Caco-2 (cell line): ENCODE data around the gene TEX19. TPM values are rescaled to one million over a fixed set of nuclear protein-coding genes. Genes with fewer than 3 reads are reported as not detected.

ENCODE experiments used
- BruUV-seq: library from RNA; stranded (reverse); fragments of 400-500 nt; replicated peaks from 2 replicates; lab custom pipeline; 2021; lab: Mats Ljungman, UMichigan
- CTCF ChIA-PET: fragments of 300-600 bp; sonication (Branson Sonifier 250); formaldehyde crosslinking; loops from one replicate; lab custom pipeline; 2022; ENCODE audit warnings: antibody characterized with exemption; lab: Charles Lee
- POLR2A ChIA-PET: fragments of 300-600 bp; sonication (Branson Sonifier 250); formaldehyde crosslinking; loops from one replicate; lab custom pipeline; 2022; ENCODE audit warnings: antibody characterized with exemption; lab: Charles Lee
- DNase-seq, 2 experiments: peaks; one replicate each; pipeline versions ENCODE4 v3.0.0 to v3.0.0-alpha.2; 2020 to 2022
- H3K27me3 ChIP-seq: replicated peaks from 2 replicates; pipeline ENCODE4 v1.6.0; 2011; ENCODE audit warnings: low read length; ENCODE audit not compliant: control insufficient read depth, insufficient read depth
- H3K36me3 ChIP-seq: 2 replicates; pipeline ENCODE4 v1.5.1; 2011; ENCODE audit warnings: low read length; ENCODE audit not compliant: control insufficient read depth, insufficient read depth
- H3K4me1 ChIP-seq: fragments of 250-450 bp; sonication (Bioruptor Pico); 2 replicates; pipeline ENCODE4 v1.5.1; 2020; ENCODE audit warnings: mild to moderate bottlenecking
- H3K4me3 ChIP-seq: 2 replicates; pipeline ENCODE4 v1.5.1; 2011; ENCODE audit warnings: low read depth, mild to moderate bottlenecking, control low read depth, low read length
- H3K9me3 ChIP-seq: fragments of 250-450 bp; sonication (Bioruptor Pico); 2 replicates; pipeline ENCODE4 v1.5.1; 2020; ENCODE audit warnings: mild to moderate bottlenecking, moderate library complexity
- H3K27ac Mint-ChIP-seq: one replicate; pipeline ENCODE4 v1.8.0; 2022; ENCODE audit warnings: mixed read lengths; ENCODE audit not compliant: unreplicated experiment
- H3K27me3 Mint-ChIP-seq: one replicate; pipeline ENCODE4 v1.8.0; 2022; ENCODE audit warnings: mixed read lengths; ENCODE audit not compliant: insufficient read depth, unreplicated experiment
- H3K36me3 Mint-ChIP-seq: one replicate; pipeline ENCODE4 v1.8.0; 2022; ENCODE audit warnings: mild to moderate bottlenecking, mixed read lengths; ENCODE audit not compliant: insufficient read depth, unreplicated experiment
- H3K4me1 Mint-ChIP-seq: one replicate; pipeline ENCODE4 v1.8.0; 2022; ENCODE audit warnings: low read depth, mixed read lengths; ENCODE audit not compliant: unreplicated experiment
- H3K4me3 Mint-ChIP-seq: one replicate; pipeline ENCODE4 v1.8.0; 2022; ENCODE audit warnings: mild to moderate bottlenecking, moderate library complexity, mixed read lengths; ENCODE audit not compliant: unreplicated experiment
- H3K9me3 Mint-ChIP-seq: one replicate; pipeline ENCODE4 v1.8.0; 2022; ENCODE audit warnings: mixed read lengths; ENCODE audit not compliant: unreplicated experiment
- intact Hi-C: fragments of 100-400 bp; cut with micrococcal nuclease; formaldehyde crosslinking; loops from one replicate; pipeline ENCODE4 v1.10.0; 2022; ENCODE audit not compliant: unreplicated experiment
- total RNA-seq: library from RNA; stranded (reverse); gene quantifications from 2 replicates; pipeline ENCODE4 v1.2.3, GENCODE V29; 2022
- TF ChIP-seq, protein P1 (sequence below), 2 experiments: fragments of 200-600 bp in 1 of 2; IDR thresholded peaks; 1 replicate in 1 of 2; 2 replicates in 1 of 2; pipeline versions ENCODE4 v1.5.1 to v1.8.0; 2011 to 2022; ENCODE audit warnings: antibody characterized with exemption in 1 of 2, control low read depth in 1 of 2, inconsistent platforms in 1 of 2, low read depth in 1 of 2, low read length in 1 of 2, mild to moderate bottlenecking in 1 of 2, moderate library complexity in 1 of 2; ENCODE audit not compliant: insufficient read depth in 1 of 2, severe bottlenecking in 1 of 2, unreplicated experiment in 1 of 2

The TEX19 gene
- total RNA-seq, 1 experiment from 2014 or later = 4.2 TPM

- DNase-seq = no peak
- Mint-ChIP-seq H3K27me3 (no peaks in the 10 kb centered on the region), H3K4me3 (no peak overlapping the region), H3K27ac (no peak overlapping the region), H3K9me3 (no peaks in the 10 kb centered on the region), H3K4me1 (peaks cover 6% of the 10 kb centered on the region), H3K36me3 (peaks cover 15% of the 10 kb centered on the region)
- Histone ChIP-seq H3K36me3 (no peaks in the 10 kb centered on the region; the same call in 1 of the 2 replicates), H3K4me1 (no peaks in the 10 kb centered on the region), H3K9me3 (no peaks in the 10 kb centered on the region), H3K4me3 (no peak overlapping the region), H3K27me3 (no peaks in the 10 kb centered on the region)
- ChIA-PET CTCF (no interaction called here), POLR2A (no interaction called here)
- BruUV-seq = no TSS peak
- TF ChIP-seq, protein P1, sequence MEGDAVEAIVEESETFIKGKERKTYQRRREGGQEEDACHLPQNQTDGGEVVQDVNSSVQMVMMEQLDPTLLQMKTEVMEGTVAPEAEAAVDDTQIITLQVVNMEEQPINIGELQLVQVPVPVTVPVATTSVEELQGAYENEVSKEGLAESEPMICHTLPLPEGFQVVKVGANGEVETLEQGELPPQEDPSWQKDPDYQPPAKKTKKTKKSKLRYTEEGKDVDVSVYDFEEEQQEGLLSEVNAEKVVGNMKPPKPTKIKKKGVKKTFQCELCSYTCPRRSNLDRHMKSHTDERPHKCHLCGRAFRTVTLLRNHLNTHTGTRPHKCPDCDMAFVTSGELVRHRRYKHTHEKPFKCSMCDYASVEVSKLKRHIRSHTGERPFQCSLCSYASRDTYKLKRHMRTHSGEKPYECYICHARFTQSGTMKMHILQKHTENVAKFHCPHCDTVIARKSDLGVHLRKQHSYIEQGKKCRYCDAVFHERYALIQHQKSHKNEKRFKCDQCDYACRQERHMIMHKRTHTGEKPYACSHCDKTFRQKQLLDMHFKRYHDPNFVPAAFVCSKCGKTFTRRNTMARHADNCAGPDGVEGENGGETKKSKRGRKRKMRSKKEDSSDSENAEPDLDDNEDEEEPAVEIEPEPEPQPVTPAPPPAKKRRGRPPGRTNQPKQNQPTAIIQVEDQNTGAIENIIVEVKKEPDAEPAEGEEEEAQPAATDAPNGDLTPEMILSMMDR (IDR thresholded peaks at IDR 0.05; ENCODE audit: insufficient read depth in 1 of 2, low read depth in 1 of 2, low read length in 1 of 2, severe bottlenecking in 1 of 2, unreplicated experiment in 1 of 2) = no peak
- intact Hi-C loops = no loop called here
Observed at GRCh38 chr17:82406131-82406671, 47.2 kb downstream of the TEX19 start.

DNA sequence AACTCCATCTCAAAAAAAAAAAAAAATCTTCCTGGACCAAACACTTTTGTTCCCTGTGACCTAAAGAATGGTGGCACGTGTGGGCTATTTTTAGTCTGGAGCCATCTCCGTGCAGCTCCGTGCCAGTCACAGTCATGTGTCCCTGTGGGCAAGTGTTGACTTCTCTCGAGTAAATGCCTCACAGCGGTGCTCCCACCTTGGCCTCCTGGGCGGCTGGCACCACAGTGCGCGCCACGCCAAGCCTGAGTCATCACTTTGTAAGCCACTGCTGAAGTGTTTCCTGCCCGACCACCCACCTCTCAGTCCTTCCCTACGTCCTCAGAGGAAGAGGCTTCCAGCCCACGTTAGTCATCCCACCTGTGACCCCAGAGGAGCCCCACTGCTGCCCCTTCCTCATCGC is 48.2 kb downstream of the TEX19 start:
- H3K36me3 ChIP-seq = no peaks in the 10 kb centered on the region; the same call in 1 of the 2 replicates
- H3K27me3 Mint-ChIP-seq = no peaks in the 10 kb centered on the region
- BruUV-seq = no TSS peak
- CTCF ChIA-PET = no interaction called here
- H3K4me3 ChIP-seq = no peak overlapping the region
- POLR2A ChIA-PET = interaction anchor here (0.7 kb wide), 1 partner anchor 708 kb away, joined by 3 read pairs; no protein-coding TSS in a partner anchor
- TF ChIP-seq, protein P1 (IDR thresholded peaks at IDR 0.05; ENCODE audit: insufficient read depth in 1 of 2, low read depth in 1 of 2, low read length in 1 of 2, severe bottlenecking in 1 of 2, unreplicated experiment in 1 of 2) = no peak
- no peak overlapping the region for H3K27ac Mint-ChIP-seq
- no peaks in the 10 kb centered on the region for H3K9me3 Mint-ChIP-seq
- no peaks in the 10 kb centered on the region for H3K27me3 ChIP-seq
- H3K36me3 Mint-ChIP-seq = peaks cover 9% of the 10 kb centered on the region
- H3K4me3 Mint-ChIP-seq = no peak overlapping the region
- no peaks in the 10 kb centered on the region for H3K9me3 ChIP-seq
- intact Hi-C loops = no loop called here
- DNase-seq = no peak
- no peaks in the 10 kb centered on the region for H3K4me1 ChIP-seq
- H3K4me1 Mint-ChIP-seq = peaks cover 6% of the 10 kb centered on the region

- no peaks in the 10 kb centered on the region for H3K4me1 ChIP-seq
- H3K9me3 ChIP-seq = no peaks in the 10 kb centered on the region
- intact Hi-C loops = no loop called here
- H3K4me3 Mint-ChIP-seq = no peak overlapping the region
- H3K27me3 Mint-ChIP-seq = no peaks in the 10 kb centered on the region
- BruUV-seq = no TSS peak
- POLR2A ChIA-PET = no interaction called here
- H3K27ac Mint-ChIP-seq = no peak overlapping the region
- no peaks in the 10 kb centered on the region for H3K9me3 Mint-ChIP-seq
- H3K36me3 ChIP-seq = no peaks in the 10 kb centered on the region; the same call in 1 of the 2 replicates
- TF ChIP-seq, protein P1 (IDR thresholded peaks at IDR 0.05; ENCODE audit: insufficient read depth in 1 of 2, low read depth in 1 of 2, low read length in 1 of 2, severe bottlenecking in 1 of 2, unreplicated experiment in 1 of 2) = no peak
- H3K4me3 ChIP-seq = no peak overlapping the region
- H3K36me3 Mint-ChIP-seq = peaks cover 9% of the 10 kb centered on the region
- H3K4me1 Mint-ChIP-seq = no peaks in the 10 kb centered on the region
- CTCF ChIA-PET = no interaction called here
- no peaks in the 10 kb centered on the region for H3K27me3 ChIP-seq
- DNase-seq = no peak
Observed at GRCh38 chr17:82408288-82408937, 49.4 kb downstream of the TEX19 start.
